HG02678 (cell line): ENCODE data around the gene PRDX2.
A peak's percentile ranks its signal among the peaks of the same experiment; 100 is the strongest.
"Not testable (repeated sequence)": the region's sequence is repeated elsewhere in the genome, so short reads cannot be mapped to it uniquely, and the experiment has no call there.

Experiments
- ATAC-seq: cut with Tn5 transposase; IDR thresholded peaks from one replicate; pipeline ENCODE4 v1.9.1; 2021; ENCODE audit warnings: mild to moderate bottlenecking, moderate library complexity; ENCODE audit not compliant: unreplicated experiment

The PRDX2 gene

GRCh38 chr19:12801466-12802266 is at the start of gene PRDX2, which contains the start of gene THSD8:
Gene PRDX2 (minus strand): TSS chr19:12801800. CDS start chr19:12801261, 539 bp downstream.
Gene THSD8 (plus strand): TSS chr19:12802069. CDS start chr19:12802072, 3 bp downstream.
- peak; percentile 44 for ATAC-seq

GRCh38 chr19:12847159-12848139 is 45.8 kb upstream of the PRDX2 start:
- peak; percentile 56 for ATAC-seq

GRCh38 chr19:12846613-12847012 is 45.0 kb upstream of the PRDX2 start:
- not testable (repeated sequence) for ATAC-seq

GRCh38 chr19:12843999-12844732 is 42.6 kb upstream of the PRDX2 start:
- ATAC-seq: no peak

- ATAC-seq: no peak
Measured at GRCh38 chr19:12843328-12843727, 41.7 kb upstream of the PRDX2 start.

GRCh38 chr19:12842511-12842910 is 40.9 kb upstream of the PRDX2 start:
- no peak for ATAC-seq

- no peak for ATAC-seq
Measured at GRCh38 chr19:12841094-12841493, 39.5 kb upstream of the PRDX2 start.

- no peak for ATAC-seq
Measured at GRCh38 chr19:12840091-12841079, 38.8 kb upstream of the PRDX2 start.

GRCh38 chr19:12838886-12839756 is 37.5 kb upstream of the PRDX2 start:
- no peak for ATAC-seq

- no peak for ATAC-seq
Measured at GRCh38 chr19:12838182-12838885, 36.7 kb upstream of the PRDX2 start, which contains the start of gene MAST1. Gene MAST1 (plus strand): TSS chr19:12838515. CDS start chr19:12838573, 58 bp downstream.

GRCh38 chr19:12837225-12837624 is 35.6 kb upstream of the PRDX2 start:
- ATAC-seq: no peak

- ATAC-seq: no peak
Measured at GRCh38 chr19:12836529-12836863, 34.9 kb upstream of the PRDX2 start.

- ATAC-seq: no peak
Measured at GRCh38 chr19:12834976-12835757, 33.6 kb upstream of the PRDX2 start.

GRCh38 chr19:12834566-12834943 is 33.0 kb upstream of the PRDX2 start, which contains the start of gene RTBDN:
Gene RTBDN (minus strand): TSS chr19:12834579. CDS start chr19:12829979, 4,600 bp downstream.
- no peak for ATAC-seq

GRCh38 chr19:12833738-12834565 is 32.4 kb upstream of the PRDX2 start:
- ATAC-seq: no peak

- ATAC-seq: no peak
Measured at GRCh38 chr19:12833418-12833737, 31.8 kb upstream of the PRDX2 start.
